ENCODE measurements around the gene ZEB1.
"Not testable (repeated sequence)": the region's sequence is repeated elsewhere in the genome, so short reads cannot be mapped to it uniquely, and the experiment has no call there.

The ZEB1 gene

GRCh38 chr10:31353574-31353973, 34.6 kb downstream of the ZEB1 start:
- no peaks in the 10 kb centered on the region for H3K9me3 ChIP-seq (ENCODE audit: control insufficient read depth, low read length)
- no peaks in the 10 kb centered on the region for H3K36me3 ChIP-seq (ENCODE audit: control insufficient read depth, insufficient read depth, low read length)
- no peaks in the 10 kb centered on the region for H3K27me3 ChIP-seq (ENCODE audit: control insufficient read depth, insufficient read depth, low read length)
- H3K4me1 ChIP-seq (ENCODE audit: control insufficient read depth, insufficient read depth, low read length) = peaks cover 4% of the 10 kb centered on the region
- H3K9ac ChIP-seq (ENCODE audit: low read length) = no peak overlapping the region
- no peak overlapping the region for H3K4me3 ChIP-seq (ENCODE audit: low read length)

DNA sequence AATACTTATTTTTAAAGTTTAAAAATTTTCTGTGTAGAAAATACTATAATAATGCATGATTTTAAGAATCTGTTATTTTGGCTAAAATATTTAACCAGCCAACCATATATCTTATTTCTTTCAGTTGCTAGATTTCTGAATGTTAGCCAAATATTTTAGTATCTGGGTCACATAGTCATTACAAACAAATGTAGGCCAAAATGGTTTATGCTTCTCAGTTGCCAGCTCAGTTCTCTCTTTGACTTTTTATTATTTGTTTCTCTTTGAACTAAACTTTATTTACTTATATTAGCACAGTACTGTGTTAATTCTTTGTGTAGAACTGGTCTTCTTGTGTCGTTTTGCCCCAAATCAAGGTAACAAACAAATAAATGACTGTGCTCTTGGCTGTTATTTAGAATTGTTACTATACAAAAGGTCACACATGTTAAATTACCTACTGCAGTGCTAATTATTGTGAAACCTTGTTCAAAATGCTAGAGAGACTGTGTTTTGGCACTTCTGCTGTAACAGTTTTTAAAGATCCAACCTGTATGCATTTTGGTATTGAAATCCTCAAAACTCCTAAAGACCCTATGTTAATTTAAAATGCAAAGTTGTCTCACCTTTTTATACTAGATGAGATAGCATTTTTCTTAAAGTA, 39.8 kb downstream of the ZEB1 start:
- no peak overlapping the region for H3K4me3 ChIP-seq (ENCODE audit: low read length)
- H3K9me3 ChIP-seq (ENCODE audit: control insufficient read depth, low read length) = no peaks in the 10 kb centered on the region
- H3K9ac ChIP-seq (ENCODE audit: low read length) = no peak overlapping the region
- no peaks in the 10 kb centered on the region for H3K27me3 ChIP-seq (ENCODE audit: control insufficient read depth, insufficient read depth, low read length)
- no peaks in the 10 kb centered on the region for H3K4me1 ChIP-seq (ENCODE audit: control insufficient read depth, insufficient read depth, low read length)
- no peaks in the 10 kb centered on the region for H3K36me3 ChIP-seq (ENCODE audit: control insufficient read depth, insufficient read depth, low read length)

DNA sequence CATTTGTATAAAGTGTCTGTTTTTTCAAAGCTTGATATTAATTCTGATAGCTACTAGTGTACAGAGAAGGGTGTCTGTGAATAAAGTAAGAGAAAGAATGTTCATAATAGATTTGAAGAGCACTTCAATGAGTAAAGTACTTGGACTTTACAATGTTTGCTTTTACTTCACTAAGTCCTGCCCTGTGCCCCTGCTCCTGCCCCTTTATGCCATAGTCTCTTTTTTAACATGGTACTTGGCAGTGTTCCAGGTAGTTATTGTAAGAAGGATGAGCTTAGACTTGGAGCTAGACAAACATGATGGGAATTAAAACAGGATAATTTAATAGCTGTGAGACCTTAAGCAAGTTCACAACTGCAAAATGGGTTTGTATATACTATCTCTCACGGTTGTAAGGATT, 41.0 kb downstream of the ZEB1 start:
- no peaks in the 10 kb centered on the region for H3K4me1 ChIP-seq (ENCODE audit: control insufficient read depth, insufficient read depth, low read length)
- no peaks in the 10 kb centered on the region for H3K27me3 ChIP-seq (ENCODE audit: control insufficient read depth, insufficient read depth, low read length)
- H3K9ac ChIP-seq (ENCODE audit: low read length) = no peak overlapping the region
- no peak overlapping the region for H3K4me3 ChIP-seq (ENCODE audit: low read length)
- H3K9me3 ChIP-seq (ENCODE audit: control insufficient read depth, low read length) = no peaks in the 10 kb centered on the region
- no peaks in the 10 kb centered on the region for H3K36me3 ChIP-seq (ENCODE audit: control insufficient read depth, insufficient read depth, low read length)

DNA sequence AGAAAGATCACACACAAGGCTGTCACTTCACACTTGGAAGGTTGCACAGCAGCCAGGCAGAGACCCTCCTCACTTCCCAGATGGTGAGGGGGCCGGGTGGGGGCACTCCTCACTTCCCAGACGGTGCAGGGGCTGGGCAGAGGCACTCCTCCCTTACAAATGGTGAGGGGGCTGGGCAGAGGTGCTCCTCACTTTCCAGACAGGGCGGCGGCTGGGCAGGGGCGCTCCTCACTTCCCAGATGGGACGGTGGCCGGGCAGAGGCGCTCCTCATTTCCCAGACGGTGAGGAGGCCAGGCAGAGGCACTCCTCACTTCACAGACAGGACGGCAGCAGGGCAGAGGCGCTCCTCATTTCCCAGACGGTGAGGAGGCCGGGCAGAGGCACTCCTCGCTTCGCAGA, 42.5 kb downstream of the ZEB1 start:
- H3K36me3 ChIP-seq (ENCODE audit: control insufficient read depth, insufficient read depth, low read length); H3K9ac ChIP-seq (ENCODE audit: low read length); H3K9me3 ChIP-seq (ENCODE audit: control insufficient read depth, low read length); H3K4me3 ChIP-seq (ENCODE audit: low read length); H3K27me3 ChIP-seq (ENCODE audit: control insufficient read depth, insufficient read depth, low read length); H3K4me1 ChIP-seq (ENCODE audit: control insufficient read depth, insufficient read depth, low read length): not testable (repeated sequence)

- no peak overlapping the region for H3K9ac ChIP-seq (ENCODE audit: low read length)
- no peak overlapping the region for H3K4me3 ChIP-seq (ENCODE audit: low read length)
- no peaks in the 10 kb centered on the region for H3K27me3 ChIP-seq (ENCODE audit: control insufficient read depth, insufficient read depth, low read length)
- H3K36me3 ChIP-seq (ENCODE audit: control insufficient read depth, insufficient read depth, low read length) = no peaks in the 10 kb centered on the region
- no peaks in the 10 kb centered on the region for H3K9me3 ChIP-seq (ENCODE audit: control insufficient read depth, low read length)
- no peaks in the 10 kb centered on the region for H3K4me1 ChIP-seq (ENCODE audit: control insufficient read depth, insufficient read depth, low read length)
Observed at GRCh38 chr10:31362023-31362641, 43.1 kb downstream of the ZEB1 start.

- not testable (repeated sequence) for H3K9ac ChIP-seq (ENCODE audit: low read length); H3K27me3 ChIP-seq (ENCODE audit: control insufficient read depth, insufficient read depth, low read length); H3K4me3 ChIP-seq (ENCODE audit: low read length)
Observed at GRCh38 chr10:31363696-31364095, 44.7 kb downstream of the ZEB1 start.

DNA sequence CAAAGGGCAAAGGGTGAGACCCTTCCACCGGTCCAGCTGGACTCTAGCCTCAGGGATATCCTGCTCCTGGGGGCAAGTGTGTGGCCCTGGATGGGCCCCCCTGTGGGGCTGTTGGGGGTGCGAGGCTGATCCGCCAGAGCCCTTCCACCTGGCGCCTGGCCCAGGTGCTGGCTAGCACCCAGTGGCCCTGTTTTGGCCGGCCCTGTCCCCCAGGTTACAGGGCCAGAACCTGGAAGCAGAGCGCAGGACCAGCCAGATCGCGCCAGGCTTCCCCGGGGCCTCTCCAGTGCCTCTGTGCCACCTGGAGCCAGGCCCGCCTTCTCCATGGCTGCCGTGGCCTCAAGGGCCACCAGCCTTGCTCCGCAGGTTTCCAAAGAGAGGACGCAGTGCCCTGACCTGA, 45.2 kb downstream of the ZEB1 start:
- not testable (repeated sequence) for H3K36me3 ChIP-seq (ENCODE audit: control insufficient read depth, insufficient read depth, low read length); H3K4me1 ChIP-seq (ENCODE audit: control insufficient read depth, insufficient read depth, low read length); H3K4me3 ChIP-seq (ENCODE audit: low read length); H3K9ac ChIP-seq (ENCODE audit: low read length); H3K27me3 ChIP-seq (ENCODE audit: control insufficient read depth, insufficient read depth, low read length); H3K9me3 ChIP-seq (ENCODE audit: control insufficient read depth, low read length)

More at GRCh38 chr10:31363696-31364095, 44.7 kb downstream of the ZEB1 start:
- not testable (repeated sequence) for H3K4me1 ChIP-seq (ENCODE audit: control insufficient read depth, insufficient read depth, low read length); H3K9me3 ChIP-seq (ENCODE audit: control insufficient read depth, low read length); H3K36me3 ChIP-seq (ENCODE audit: control insufficient read depth, insufficient read depth, low read length)

DNA sequence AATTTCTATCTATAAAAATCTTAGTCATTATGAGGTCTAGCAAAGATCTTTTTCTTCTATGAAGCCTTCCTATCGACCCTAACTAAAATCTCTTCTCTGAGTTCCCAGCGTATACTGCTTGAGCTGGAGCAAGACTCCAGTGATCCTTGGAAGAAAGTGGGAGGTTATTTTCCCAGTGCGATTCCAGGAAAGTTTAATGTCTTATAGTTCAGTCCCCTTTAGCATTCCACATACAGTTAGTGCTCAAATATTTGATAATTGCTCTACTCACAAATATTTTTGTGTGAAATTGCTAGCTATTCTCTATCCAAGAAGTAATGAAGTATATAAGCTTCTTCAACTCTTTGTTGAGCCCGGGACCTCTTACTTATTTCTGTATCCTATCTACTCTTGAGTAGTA, 47.7 kb downstream of the ZEB1 start:
- no peak overlapping the region for H3K9ac ChIP-seq (ENCODE audit: low read length)
- no peaks in the 10 kb centered on the region for H3K27me3 ChIP-seq (ENCODE audit: control insufficient read depth, insufficient read depth, low read length)
- no peak overlapping the region for H3K4me3 ChIP-seq (ENCODE audit: low read length)
- H3K36me3 ChIP-seq (ENCODE audit: control insufficient read depth, insufficient read depth, low read length) = no peaks in the 10 kb centered on the region
- no peaks in the 10 kb centered on the region for H3K9me3 ChIP-seq (ENCODE audit: control insufficient read depth, low read length)
- H3K4me1 ChIP-seq (ENCODE audit: control insufficient read depth, insufficient read depth, low read length) = no peaks in the 10 kb centered on the region

- no peaks in the 10 kb centered on the region for H3K9me3 ChIP-seq (ENCODE audit: control insufficient read depth, low read length)
- H3K9ac ChIP-seq (ENCODE audit: low read length) = no peak overlapping the region
- no peaks in the 10 kb centered on the region for H3K27me3 ChIP-seq (ENCODE audit: control insufficient read depth, insufficient read depth, low read length)
- H3K36me3 ChIP-seq (ENCODE audit: control insufficient read depth, insufficient read depth, low read length) = no peaks in the 10 kb centered on the region
- H3K4me3 ChIP-seq (ENCODE audit: low read length) = no peak overlapping the region
- no peaks in the 10 kb centered on the region for H3K4me1 ChIP-seq (ENCODE audit: control insufficient read depth, insufficient read depth, low read length)
Observed at GRCh38 chr10:31368724-31369123, 49.7 kb downstream of the ZEB1 start.

GRCh38 chr10:31372439-31372838, 53.4 kb downstream of the ZEB1 start:
- H3K4me3 ChIP-seq (ENCODE audit: low read length) = no peak overlapping the region
- no peak overlapping the region for H3K9ac ChIP-seq (ENCODE audit: low read length)
- H3K27me3 ChIP-seq (ENCODE audit: control insufficient read depth, insufficient read depth, low read length) = no peaks in the 10 kb centered on the region
- no peaks in the 10 kb centered on the region for H3K9me3 ChIP-seq (ENCODE audit: control insufficient read depth, low read length)
- H3K4me1 ChIP-seq (ENCODE audit: control insufficient read depth, insufficient read depth, low read length) = no peaks in the 10 kb centered on the region
- no peaks in the 10 kb centered on the region for H3K36me3 ChIP-seq (ENCODE audit: control insufficient read depth, insufficient read depth, low read length)

DNA sequence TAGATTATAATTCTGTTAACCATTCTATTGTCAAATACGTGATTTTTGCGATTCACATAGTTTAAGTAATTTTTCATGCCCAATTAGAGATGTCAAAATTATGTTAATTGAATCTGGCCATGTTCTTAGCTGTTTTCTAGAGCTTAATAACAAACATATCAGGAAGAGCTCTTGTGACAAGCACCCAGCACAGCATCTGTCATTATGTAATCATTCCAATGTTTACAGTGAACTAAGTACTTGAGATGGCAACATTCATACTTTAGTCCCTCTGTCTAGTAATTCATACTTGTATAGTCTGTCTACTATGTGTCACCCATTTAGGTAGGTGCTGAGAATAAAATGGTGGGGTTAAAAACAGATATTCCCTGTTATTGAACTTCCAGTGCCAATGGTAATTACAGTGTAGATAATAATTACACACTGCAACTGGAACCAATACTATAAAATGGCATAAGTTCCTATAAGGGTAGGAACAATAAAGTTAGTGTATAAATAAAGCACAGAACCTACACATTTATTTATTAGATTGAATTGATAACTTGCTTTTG, 55.2 kb downstream of the ZEB1 start:
- no peaks in the 10 kb centered on the region for H3K4me1 ChIP-seq (ENCODE audit: control insufficient read depth, insufficient read depth, low read length)
- H3K9ac ChIP-seq (ENCODE audit: low read length) = no peak overlapping the region
- H3K27me3 ChIP-seq (ENCODE audit: control insufficient read depth, insufficient read depth, low read length) = no peaks in the 10 kb centered on the region
- H3K9me3 ChIP-seq (ENCODE audit: control insufficient read depth, low read length) = no peaks in the 10 kb centered on the region
- H3K4me3 ChIP-seq (ENCODE audit: low read length) = no peak overlapping the region
- H3K36me3 ChIP-seq (ENCODE audit: control insufficient read depth, insufficient read depth, low read length) = no peaks in the 10 kb centered on the region

- no peaks in the 10 kb centered on the region for H3K27me3 ChIP-seq (ENCODE audit: control insufficient read depth, insufficient read depth, low read length)
- no peaks in the 10 kb centered on the region for H3K36me3 ChIP-seq (ENCODE audit: control insufficient read depth, insufficient read depth, low read length)
- H3K9ac ChIP-seq (ENCODE audit: low read length) = no peak overlapping the region
- no peak overlapping the region for H3K4me3 ChIP-seq (ENCODE audit: low read length)
- no peaks in the 10 kb centered on the region for H3K4me1 ChIP-seq (ENCODE audit: control insufficient read depth, insufficient read depth, low read length)
- no peaks in the 10 kb centered on the region for H3K9me3 ChIP-seq (ENCODE audit: control insufficient read depth, low read length)
Observed at GRCh38 chr10:31381171-31381570, 62.2 kb downstream of the ZEB1 start.

Data from mucosa of stomach (tissue), 1 donor.